Activated CD4-positive, CD25-positive, alpha-beta regulatory T cell (primary cell): Measurements from ENCODE around the gene CTXN3.
"Not testable (repeated sequence)": the region's sequence is repeated elsewhere in the genome, so short reads cannot be mapped to it uniquely, and the experiment has no call there.

ENCODE experiments used
- DNase-seq, 4 experiments: peaks; one replicate each; lab custom pipeline; 2025; lab: John Stamatoyannopoulos, UW

The CTXN3 gene

GRCh38 chr5:127650649-127651048 is 1.8 kb downstream of the CTXN3 start:
- no peak for DNase-seq

- no peak for DNase-seq
Measured at GRCh38 chr5:127652952-127653611, 4.2 kb downstream of the CTXN3 start.

- no peak for DNase-seq
Measured at GRCh38 chr5:127656825-127657224, 7.9 kb downstream of the CTXN3 start.

DNA sequence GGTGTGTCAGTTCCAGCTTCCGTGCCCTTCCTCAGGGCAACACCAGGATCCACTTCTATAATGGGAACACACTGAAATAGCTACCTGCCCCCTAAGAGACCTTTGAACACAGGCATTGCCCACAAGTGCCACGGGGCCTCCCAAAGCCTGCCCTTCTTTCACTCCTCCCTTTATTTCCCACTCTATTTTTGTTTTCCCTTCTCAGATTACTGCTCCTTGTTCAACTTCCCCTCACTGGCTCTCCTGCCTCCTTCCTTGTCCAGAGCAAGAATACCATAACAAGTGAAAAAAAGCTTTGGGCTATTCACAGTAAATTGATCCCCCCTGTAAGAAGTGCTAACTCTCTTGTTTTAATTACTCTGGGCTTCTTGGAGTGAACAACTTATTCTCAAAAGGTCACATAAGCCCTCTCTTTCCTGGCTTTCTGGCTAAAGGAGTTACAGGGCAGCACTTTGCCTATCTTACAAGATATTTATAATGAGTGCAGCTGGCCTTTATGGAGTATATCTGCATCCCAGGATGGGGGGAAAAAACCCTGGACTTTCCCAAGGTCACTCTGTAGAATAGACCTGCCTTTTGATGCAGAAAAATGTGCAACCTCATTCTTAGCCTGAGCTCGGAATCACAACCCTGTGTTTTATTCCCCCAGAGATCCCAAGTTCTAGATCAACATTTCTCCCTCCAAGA is 11.3 kb downstream of the CTXN3 start:
- no peak for DNase-seq

DNA sequence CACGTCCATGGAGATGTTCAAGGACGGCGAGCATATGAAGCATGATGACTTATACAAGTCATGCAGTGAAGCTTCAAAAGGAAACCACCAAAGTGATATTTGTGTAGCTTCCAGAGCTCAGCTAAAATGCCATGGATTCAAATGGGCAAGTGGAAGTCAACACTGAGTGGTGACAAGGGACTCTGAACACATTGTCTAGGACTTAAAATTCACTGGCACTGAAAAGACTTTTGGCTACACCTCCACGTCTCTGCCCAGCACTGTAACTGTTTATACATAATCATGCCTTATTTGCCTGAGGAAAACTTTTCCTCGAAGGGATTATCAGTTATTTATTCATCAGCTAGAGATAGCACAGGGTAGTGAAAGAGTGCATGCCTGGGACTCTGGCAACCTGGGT is 15.2 kb downstream of the CTXN3 start:
- DNase-seq: no peak

DNA sequence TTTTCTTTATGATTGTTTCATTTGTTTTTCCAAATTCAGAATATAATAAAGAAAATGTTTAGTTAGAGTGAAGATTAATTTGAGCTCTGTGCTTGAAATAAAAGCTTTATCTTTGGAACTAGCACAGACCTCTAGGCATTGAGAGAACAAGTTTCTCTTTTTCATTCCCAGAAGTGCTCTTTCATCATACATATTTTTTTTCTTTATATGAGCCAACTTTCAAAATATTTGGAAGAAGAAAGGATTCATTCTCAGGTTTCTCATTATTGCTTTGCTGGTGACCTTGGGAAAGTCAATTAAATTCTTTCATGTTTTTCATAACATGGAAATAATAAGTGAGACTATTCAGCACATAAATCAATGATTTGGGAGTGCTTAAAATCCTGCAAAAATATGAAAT is 16.8 kb downstream of the CTXN3 start:
- no peak for DNase-seq

- DNase-seq: no peak
Measured at GRCh38 chr5:127666043-127666716, 17.3 kb downstream of the CTXN3 start.

GRCh38 chr5:127667926-127668325 is 19.0 kb downstream of the CTXN3 start:
- no peak for DNase-seq

DNA sequence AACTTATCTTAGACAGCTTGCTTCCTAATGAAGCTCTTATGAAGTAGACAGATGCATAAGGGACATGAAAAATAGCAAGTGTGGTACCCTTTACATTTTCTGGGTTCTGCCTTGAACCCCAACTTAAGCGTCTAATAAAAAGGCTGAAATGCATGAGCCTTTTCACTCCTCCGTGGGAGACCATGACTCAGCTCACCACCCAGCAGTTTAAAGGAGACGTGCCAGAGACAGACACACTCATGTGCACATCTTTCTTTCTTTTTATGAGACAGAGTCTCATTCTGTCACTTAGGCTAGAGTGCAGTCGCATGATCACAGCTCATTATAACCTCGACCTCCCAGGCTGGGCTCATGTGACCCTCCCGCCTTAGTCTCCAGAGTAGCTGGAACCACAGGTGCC is 22.3 kb downstream of the CTXN3 start:
- DNase-seq: no peak

- no peak for DNase-seq
Measured at GRCh38 chr5:127673117-127673800, 24.4 kb downstream of the CTXN3 start.

GRCh38 chr5:127676951-127677350 is 28.1 kb downstream of the CTXN3 start:
- DNase-seq: not testable (repeated sequence)

GRCh38 chr5:127679691-127680330 is 30.9 kb downstream of the CTXN3 start:
- DNase-seq: not testable (repeated sequence)

GRCh38 chr5:127680595-127680994 is 31.7 kb downstream of the CTXN3 start:
- DNase-seq: no peak

DNA sequence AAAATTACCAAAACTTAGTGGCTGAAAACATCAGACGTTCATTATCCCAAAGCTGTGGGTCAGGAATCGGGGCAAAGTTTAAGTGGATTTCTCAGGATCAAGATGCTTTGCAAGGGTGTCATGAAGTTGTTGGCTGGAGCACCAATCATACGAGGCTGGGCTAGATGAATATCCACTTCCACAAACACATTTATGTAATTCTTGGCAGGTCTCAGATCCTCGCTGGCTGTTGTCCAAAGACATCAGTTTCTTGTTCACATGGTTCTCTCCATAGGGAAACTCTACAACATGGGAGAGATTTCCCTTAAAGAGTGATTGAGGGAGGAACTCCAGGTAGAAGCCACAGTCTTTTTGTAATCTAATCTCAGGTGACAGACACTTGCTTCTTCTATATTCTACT is 34.1 kb downstream of the CTXN3 start:
- DNase-seq: no peak

GRCh38 chr5:127684726-127685467 is 36.0 kb downstream of the CTXN3 start:
- no peak for DNase-seq

DNA sequence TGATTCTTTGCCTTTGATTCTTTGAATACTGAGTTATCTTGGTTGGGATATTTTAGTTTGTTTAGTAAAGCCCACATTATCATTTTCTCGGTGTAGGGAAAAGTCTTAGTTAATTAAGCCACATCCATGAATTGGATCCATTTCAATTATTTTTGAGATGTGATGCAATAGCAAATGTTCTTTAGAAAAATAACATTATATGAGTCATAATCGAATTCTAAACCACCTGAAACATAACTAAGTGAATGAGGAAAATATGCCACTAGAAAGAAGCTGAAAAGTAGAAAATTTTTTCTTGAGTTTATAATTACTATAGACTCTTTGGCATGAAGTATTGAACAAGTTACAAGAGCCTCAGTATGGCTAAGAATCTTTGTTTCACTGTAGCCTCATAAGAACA is 36.8 kb downstream of the CTXN3 start:
- no peak for DNase-seq

DNA sequence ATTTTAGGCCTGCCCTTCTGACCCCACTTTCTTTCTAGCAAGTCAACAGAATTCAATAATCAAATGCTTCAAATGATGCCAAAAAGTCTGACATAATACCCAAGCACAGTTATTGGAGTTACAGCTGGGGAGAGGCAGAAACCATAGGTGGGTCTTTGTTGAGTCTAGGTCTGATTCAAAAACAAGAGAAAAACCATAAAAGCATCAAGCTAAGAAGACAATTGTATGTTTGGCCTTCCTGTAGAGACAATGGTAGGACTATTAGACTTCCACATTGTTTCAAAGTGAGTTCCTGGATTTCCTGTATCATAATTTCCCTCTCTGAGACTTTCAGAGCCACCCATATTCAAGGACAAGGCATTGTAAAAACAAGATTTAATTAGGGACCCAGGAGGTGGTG is 37.5 kb downstream of the CTXN3 start:
- DNase-seq: no peak

DNA sequence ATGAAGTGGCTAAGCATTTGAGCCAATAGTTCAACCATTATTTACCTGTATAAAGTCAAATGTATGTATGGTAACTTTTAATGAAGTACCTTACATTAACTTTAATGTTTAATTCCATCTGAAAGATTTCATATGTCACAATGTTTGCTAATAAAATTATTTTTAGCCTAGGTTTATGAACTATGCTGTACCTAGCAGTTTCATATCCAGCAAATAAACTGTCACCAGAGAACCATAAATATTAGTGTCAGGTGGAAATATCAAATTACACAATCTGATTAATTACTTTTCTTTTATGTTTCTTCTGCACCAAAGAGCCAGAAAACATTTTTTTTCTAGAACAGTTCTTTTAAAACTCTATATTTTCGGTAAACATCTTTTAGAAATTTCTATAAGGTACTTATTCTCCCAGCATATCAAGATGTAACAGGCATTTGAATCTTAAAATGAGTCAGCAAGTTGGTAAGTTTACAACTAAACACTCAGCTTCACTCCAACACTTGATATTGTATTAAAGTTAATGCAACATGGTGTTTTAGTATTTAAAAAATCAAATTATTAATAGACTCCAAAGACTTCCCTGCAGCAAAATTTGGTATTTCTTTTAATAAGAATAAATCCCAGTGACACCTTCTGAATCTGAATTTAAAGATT is 45.8 kb downstream of the CTXN3 start:
- DNase-seq: no peak

DNA sequence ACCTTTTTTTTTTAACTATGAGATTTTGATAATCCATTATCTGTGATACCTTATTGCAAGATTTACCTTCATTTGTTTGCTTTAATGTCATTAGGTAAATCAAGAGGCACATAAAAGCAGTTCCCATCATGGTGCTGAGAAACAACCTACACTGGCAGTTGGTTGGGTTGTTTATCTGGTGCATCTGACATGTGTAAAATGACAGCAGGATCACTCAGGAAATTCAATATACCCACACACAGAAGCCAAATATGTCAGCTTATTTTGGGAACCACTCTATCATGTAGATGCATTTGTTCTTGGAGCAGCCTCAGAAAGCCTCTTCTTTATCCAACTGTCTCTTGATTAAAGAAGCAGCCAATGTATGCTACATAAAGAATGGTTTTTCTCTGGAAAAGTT is 46.5 kb downstream of the CTXN3 start:
- no peak for DNase-seq

- DNase-seq: no peak
Measured at GRCh38 chr5:127696683-127697082, 47.8 kb downstream of the CTXN3 start.
